Measurements from ENCODE around the gene MTMR4.
"Not testable (repeated sequence)": the region's sequence is repeated elsewhere in the genome, so short reads cannot be mapped to it uniquely, and the experiment has no call there.

MTMR4 gene

GRCh38 chr17:58521680-58522079 lies 7.2 kb upstream of the MTMR4 start:
- DNase-seq: no peak

DNA sequence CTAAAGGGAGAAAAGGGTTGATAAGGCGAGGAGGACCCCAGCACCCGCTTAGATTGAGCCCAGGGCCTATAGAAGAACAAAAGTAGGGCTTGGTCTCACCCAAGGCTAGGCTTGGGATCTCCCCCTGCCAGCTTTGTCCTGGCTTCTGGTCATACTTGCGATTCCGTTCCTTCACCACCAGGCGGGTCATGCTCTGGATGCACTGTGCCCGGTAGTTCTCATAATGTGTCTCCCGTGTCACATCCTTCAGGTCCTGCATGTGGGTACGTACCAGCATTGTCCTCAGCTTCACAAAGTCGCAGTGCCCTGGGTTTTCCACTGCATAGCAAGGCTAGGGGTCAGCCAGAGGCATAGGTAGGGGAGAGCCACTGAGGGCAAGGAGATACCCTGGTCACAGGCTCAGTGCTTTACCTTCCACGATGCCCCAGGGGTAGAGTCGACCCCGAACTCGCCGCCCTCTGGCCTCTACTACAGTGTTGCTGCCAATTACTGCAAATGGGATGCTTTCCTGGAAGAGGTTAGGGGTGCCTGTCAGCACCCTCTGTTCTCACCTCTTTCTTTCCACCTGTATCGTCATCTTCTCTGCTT lies 6.5 kb upstream of the MTMR4 start:
- no peak for DNase-seq

DNA sequence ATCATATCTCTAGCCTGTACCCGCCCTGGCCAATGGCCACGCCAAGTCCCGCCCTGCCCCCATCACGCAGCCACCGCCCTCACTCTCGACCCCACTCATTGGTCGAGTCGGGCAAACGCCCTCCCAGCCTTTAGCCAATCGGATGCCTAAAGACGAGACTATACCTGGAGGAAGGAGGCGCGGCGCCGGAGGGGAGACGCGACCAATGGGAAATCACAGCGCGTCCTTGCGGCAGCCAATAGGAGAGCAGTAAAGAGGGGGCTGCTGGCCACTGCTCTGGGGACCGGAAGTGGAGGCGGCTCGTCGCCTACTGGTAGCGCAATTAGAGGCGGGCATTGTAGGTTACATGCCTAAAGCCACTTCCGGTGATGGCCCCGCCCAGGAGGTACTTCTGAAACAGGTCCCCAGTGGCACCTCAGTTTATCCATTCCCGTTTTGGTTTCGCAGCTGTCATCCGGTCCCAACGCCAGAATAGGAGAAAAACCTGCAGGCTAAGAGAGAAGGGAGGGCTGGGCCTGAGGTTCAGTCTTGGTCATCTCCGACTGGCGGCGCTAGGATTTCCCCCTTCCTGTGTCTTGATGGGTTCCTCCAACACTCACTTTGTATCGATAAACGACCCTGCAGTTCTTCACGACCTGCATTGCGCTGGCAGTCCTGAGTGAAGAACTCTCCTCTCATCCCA lies 3.6 kb upstream of the MTMR4 start:
- DNase-seq: peak; percentile 92

DNA sequence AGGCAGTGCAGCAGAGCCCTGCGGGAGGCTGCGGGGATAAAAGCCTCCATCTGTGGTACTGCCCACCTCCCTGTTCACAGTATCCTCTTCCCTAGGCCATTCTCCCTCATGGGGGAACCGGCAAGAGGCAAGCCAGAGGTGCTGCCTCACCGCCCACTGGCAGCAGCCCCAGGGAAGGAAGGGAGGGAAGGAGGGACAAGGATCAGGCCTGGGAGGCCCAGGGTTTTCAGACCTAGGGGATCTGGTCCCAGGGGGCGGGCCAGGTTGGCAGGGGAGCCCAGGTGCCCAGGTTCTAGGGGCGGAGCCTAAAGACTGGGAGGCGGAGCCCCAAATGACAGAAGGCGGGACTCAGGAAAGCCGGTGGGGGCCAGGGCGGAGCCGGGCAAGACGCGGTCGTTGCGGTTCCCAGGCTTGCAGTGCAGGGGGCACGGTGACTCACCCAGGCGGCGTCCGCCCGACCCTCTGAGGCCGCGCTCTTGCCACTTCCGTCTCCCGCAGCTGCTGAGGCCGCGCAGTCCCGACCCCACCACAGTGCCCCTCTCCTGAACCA lies 3.0 kb upstream of the MTMR4 start:
- DNase-seq: no peak

GRCh38 chr17:58516644-58517377 lies 2.4 kb upstream of the MTMR4 start:
- DNase-seq: no peak

GRCh38 chr17:58515286-58515685 lies 848 bp upstream of the MTMR4 start:
- DNase-seq: no peak

DNA sequence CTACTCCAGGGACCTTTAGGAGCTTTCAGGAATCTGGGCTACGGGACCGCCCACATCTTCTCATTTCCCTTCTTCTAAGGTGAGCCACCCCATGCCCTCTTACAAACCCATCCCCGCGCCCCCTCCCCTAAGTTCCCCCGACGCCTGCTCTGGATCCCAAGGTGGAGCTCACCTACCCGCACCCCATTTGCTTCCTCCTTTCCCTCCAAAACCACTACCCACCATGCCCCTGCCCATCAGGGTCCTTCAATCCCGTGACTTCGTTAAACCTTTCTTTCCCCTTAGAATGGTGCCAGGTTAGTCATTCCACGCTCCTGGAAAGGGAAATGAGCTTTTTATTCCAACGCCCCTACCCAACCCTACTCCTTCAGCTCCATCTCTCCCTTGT lies 326 bp upstream of the MTMR4 start:
- DNase-seq: no peak

GRCh38 chr17:58513267-58513964 lies 1.0 kb downstream of the MTMR4 start:
- no peak for DNase-seq

DNA sequence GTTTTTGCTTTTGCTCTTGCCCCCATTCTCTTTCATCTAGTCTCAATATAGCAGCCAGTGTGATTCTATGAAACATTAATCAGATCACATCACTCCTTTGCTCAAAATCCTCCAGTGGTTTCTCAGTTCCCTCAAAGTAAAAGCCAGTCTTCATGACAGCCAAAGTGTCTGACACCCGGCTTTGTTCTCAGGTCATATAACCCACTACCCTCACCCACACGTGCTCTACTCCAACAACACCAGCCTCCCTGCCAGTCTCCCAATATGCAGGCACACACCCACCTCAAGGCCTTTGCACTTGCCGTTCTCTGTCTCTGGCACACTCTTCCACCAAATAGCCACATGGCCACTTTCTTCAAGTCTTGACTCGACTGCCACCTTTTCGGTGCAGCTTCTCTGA lies 4.4 kb downstream of the MTMR4 start:
- no peak for DNase-seq

DNA sequence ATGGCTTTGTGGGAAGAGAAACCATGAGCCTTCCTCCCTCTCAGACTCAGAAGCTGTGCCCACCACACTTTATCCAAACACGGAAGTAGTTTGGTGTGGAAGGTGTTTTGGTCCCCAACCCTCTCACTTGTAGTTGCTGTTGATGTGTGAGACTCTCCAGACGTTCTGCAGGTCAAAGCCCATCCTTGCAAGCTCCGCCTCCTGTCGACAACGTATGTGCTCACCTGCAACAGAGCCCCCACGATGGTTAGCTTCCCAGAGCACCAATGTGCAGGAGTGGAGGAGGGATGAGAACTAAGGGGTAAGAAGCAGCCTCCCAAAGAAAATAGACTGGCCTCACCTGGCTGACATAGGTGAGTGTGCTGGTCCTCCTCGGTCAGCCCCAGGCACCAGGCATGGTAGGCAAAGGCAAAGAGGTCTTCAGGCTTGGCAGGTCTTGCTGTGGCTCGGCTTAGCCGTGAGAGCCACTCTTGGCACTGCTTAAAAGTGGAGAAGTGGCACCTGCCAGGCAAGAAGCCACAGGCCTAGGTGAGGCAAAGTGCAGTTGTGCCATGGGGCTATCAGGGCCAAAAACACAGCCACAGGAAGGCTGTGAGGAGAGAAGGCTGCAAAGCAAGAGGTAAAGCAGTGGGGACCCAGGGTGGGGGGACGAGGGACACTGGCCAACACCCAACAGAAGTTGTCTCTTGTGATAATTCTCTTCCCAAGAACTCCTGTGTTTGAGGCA lies 5.9 kb downstream of the MTMR4 start:
- DNase-seq: no peak

GRCh38 chr17:58507123-58507634 lies 7.3 kb downstream of the MTMR4 start:
- DNase-seq: no peak

DNA sequence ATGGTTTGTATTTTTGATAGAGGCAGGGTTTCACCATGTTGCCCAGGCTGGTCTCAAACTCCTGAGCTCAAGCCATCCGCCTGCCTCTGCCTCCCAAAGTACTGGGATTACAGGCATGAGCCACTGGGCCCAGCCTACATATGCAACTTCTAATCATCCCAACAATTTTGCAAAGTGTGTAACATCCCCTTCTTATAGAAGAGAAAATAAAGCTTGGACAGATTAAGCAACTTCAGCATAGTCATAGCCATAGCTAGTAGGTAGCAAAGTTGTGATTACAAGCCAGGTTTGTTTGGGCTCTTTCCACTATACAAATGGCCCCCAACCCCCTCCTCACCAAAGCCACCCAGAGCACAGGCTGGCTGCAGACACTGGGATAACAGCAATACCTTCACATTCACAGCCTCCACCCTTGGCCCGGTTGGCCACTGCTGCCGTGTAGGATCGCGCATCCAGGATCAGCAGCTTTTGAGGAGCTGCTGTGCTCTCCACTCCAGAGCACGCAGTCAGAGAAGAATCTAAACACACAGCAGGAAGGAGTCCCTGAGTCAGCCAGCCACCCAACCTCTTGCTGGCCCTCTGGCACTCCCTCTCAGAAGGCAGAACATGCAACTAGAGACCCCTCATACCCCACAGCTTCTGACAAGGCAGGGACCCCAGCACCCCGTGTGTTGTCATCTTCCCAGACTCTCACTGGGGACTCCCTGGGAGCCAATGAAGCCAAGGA lies 7.9 kb downstream of the MTMR4 start:
- no peak for DNase-seq

DNA sequence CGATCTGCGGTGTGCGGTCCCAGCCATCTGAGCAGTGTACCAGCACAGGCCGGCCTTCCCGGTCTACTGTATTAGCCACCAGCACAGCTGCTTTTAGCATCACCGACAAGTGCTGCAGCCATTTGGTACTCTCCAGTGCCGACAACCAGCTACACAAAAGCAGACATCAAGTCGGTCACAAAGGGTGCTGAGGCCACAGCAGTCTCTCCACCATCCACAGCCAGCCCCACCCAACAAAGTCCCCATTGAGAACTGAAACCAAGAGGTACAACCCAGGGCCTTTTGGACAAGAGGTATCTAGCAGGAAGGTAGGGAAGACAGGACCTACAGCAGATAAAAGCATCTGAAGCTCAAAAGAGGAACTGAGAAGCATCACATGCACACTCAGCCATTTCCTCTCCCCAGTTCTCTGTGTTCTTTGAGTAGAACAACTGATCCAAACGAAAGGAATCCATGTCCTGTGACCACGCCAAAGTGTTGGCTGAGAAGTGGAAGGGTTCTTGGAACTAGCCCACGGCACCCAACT lies 9.5 kb downstream of the MTMR4 start:
- DNase-seq: no peak

DNA sequence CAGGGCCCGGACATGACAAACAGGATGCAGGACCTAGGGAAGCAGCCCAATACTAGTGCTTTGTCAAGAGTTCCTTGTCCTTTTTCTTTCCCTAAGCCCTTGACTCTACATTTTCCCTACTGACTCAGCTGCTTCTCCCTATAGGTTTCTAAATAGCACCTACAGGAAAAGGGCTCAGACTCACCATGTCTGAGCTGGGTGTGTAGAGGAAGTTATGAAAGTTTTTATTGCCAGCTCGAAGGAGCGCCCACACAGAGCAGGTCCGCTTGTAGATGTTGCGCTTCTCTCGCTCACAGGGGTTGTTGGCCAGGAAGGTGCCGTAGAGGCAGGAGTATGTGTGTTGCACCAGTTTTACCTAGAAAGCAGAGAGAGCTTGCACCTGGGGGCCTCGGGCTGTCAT lies 10.6 kb downstream of the MTMR4 start:
- no peak for DNase-seq

DNA sequence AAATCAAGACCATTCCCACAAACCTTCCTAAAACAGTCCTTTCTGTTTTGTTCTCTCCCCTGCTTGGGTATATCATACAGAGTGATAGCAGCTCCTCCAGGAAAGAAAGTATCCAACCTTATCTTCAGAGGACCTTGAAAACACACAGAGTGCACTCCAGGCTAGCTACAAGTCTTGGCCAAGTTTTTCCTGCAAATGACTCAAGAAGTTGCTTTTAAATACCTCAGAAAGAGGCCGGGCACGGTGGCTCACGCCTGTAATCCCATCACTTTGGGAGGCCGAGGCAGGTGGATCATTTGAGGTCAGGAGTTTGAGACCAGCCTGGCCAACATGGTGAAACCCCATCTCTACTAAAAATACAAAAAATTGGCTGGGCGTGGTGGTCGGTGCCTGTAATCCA lies 11.3 kb downstream of the MTMR4 start:
- DNase-seq: not testable (repeated sequence)

DNA sequence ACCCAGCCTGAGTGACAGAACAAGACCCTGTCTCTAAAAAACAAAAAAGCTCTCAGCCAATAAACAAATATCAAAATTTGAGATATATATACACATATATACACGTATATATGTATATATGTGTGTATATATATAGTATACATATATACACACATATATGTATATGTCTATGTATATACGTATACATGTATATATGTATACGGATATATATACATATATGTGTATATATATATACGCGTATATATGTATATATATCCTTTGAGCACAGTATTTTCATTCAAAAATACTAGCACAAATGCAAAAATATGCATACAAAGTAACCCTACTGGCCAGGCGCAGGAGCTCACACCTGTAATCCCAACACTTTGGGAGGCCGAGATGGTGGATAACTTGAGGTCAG lies 13.0 kb downstream of the MTMR4 start:
- no peak for DNase-seq

DNA sequence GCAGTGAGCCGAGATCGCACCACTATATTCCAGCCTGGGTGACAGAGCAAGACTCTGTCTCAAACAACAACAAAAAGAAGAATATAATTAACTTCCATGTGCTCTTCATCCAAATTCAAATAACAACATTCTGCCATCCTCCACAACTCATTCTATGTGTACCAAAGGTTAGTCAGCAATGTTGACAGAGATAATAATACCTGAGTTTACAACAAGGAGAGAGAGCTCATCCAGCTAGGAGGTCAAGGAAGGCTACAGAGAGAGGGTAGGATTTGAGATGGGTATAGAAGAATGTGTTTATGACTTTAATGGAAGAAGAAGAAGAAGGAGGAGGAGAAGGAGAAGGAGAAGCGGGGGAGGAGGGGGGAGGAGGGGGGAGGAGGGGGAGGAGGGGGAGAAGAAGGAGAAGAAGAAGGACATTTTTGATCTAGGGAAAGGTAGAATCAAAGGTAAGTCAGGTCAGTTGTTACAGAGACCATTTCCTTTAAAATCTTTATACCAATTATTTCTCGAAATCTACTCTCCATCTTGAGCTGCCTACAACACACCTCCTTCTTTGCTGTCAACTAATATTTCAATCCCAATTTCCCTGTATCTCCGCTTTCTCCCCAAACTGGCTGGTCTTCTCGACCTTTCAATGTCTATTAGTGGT lies 16.1 kb downstream of the MTMR4 start:
- DNase-seq: no peak

DNA sequence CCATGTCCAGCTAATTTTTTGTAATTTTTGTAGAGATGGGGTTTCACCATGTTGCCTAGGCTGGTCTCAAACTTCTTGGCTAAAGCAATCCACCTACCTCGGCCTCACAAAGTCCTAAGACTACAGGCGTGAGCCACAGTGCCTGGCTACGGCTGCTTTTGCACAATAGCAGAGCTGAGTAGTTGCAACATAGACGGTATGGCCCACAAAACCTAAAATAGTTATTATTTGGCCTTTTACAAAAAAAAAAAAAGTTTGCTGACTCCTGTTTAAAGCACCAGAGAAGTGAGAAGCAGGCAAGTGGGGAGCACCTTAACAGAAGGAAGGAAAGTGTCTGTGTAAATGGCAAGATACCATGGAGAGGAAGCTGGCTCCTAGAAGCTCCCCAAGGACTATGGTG lies 20.9 kb downstream of the MTMR4 start:
- DNase-seq: no peak

DNA sequence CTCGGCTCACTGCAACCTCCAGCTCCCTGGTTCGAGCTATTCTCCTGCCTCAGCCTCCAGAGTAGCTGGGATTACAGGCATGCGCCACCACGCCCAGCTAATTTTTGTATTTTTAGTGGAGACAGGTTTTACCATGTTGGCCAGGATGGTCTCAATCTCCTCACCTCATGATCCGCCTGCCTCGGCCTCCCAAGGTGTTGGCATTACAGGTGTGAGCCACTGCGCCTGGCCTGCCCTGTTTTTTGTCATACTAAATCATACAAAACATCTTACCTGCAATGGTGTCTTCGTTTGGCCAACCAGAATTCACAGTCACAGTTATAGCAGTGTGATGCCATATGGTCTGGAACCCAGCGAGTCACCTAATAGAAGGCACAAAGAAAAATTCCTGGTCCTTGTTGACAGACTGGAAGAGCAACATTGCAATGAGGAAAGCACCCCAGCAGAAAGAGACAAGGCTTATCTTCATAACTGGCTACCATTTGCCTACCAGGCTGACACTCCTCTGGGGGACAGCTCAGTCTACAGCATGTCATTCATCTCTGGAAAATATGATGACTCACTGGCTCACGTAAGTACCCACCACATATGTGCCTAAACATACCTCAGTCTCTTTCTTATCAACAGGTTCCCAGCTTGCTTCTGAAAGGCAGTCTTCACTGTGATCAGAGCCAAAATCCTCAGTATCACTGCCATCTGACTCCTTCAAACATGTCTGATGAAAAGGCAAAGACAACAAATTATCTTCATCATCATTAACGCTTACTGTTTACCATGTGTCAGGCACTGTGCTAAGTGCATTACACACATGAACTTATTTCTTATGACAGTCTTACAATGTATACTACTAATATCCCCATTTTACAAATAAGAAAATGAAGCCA lies 22.0 kb downstream of the MTMR4 start:
- DNase-seq: no peak

- DNase-seq: no peak
Measured at GRCh38 chr17:58491510-58492045, 22.9 kb downstream of the MTMR4 start.
